HEK293 (cell line): ENCODE measurements around the gene PPCDC.
"Not testable (repeated sequence)": the region's sequence is repeated elsewhere in the genome, so short reads cannot be mapped to it uniquely, and the experiment has no call there.

Experiments
- CTCF ChIA-PET: fragments of 350-600 bp; formaldehyde crosslinking; extraction: SDS; loops from one replicate; lab custom pipeline; 2021; ENCODE audit warnings: antibody characterized with exemption; lab: Yijun Ruan, JAX
- POLR2A ChIA-PET: fragments of 300-600 bp; formaldehyde crosslinking; extraction: SDS; loops from one replicate; lab custom pipeline; 2020; ENCODE audit warnings: antibody characterized with exemption, inconsistent platforms; lab: Yijun Ruan, JAX
- H3K27ac ChIP-seq: fragments of 200-500 bp; sonication (Bioruptor generic); 2 replicates; pipeline ENCODE4 v1.5.1; 2014; ENCODE audit warnings: low read depth, low read length, control low read depth, inconsistent platforms; ENCODE audit errors: extremely low read depth
- H3K36me3 ChIP-seq, 2 experiments: fragments of 200-500 bp in 1 of 2; sonication (Bioruptor generic) in 1 of 2; 1 replicate in 1 of 2; 2 replicates in 1 of 2; pipeline ENCODE4 v1.5.1; 2014 to 2017; ENCODE audit warnings: inconsistent platforms in 2 of 2, low read length in 2 of 2; ENCODE audit not compliant: control insufficient read depth in 2 of 2, insufficient read depth in 1 of 2
- H3K4me1 ChIP-seq: fragments of 200-500 bp; sonication (Bioruptor generic); 2 replicates; pipeline ENCODE4 v1.5.1; 2014; ENCODE audit warnings: mild to moderate bottlenecking, low read length, inconsistent platforms; ENCODE audit not compliant: control insufficient read depth, insufficient read depth
- H3K4me3 ChIP-seq: 2 replicates; pipeline ENCODE4 v1.5.1; 2011; ENCODE audit warnings: low read depth, mild to moderate bottlenecking, control low read depth, low read length, moderate library complexity
- H3K9me3 ChIP-seq: fragments of 200-500 bp; sonication (Bioruptor generic); 2 replicates; pipeline ENCODE4 v1.5.1; 2014; ENCODE audit warnings: low read depth, low read length, inconsistent platforms; ENCODE audit not compliant: control insufficient read depth, insufficient read depth
- AEBP2 ChIP-seq: fragments of 450-650 bp; formaldehyde crosslinking; IDR thresholded peaks from 2 replicates; pipeline ENCODE4 v1.5.1; 2016; ENCODE audit warnings: missing biosample characterization, missing genetic modification characterization, borderline replicate concordance
- ZBTB26 ChIP-seq: fragments of 450-650 bp; formaldehyde crosslinking; optimal IDR thresholded peaks from 2 replicates; pipeline ENCODE3; 2016; ENCODE audit warnings: missing biosample characterization, mild to moderate bottlenecking, missing genetic modification characterization
- ZFP41 ChIP-seq: fragments of 450-650 bp; formaldehyde crosslinking; IDR thresholded peaks from 2 replicates; pipeline ENCODE4 v1.5.1; 2016; ENCODE audit warnings: missing biosample characterization, missing genetic modification characterization, borderline replicate concordance
- ZNF138 ChIP-seq: fragments of 450-650 bp; formaldehyde crosslinking; IDR thresholded peaks from 2 replicates; pipeline ENCODE4 v1.5.1; 2016; ENCODE audit warnings: missing biosample characterization, missing genetic modification characterization, borderline replicate concordance
- ZNF157 ChIP-seq: fragments of 450-650 bp; formaldehyde crosslinking; IDR thresholded peaks from 2 replicates; pipeline ENCODE4 v1.5.1; 2016; ENCODE audit warnings: missing biosample characterization, missing genetic modification characterization
- ZNF223 ChIP-seq: fragments of 450-650 bp; formaldehyde crosslinking; IDR thresholded peaks from 2 replicates; pipeline ENCODE4 v1.5.1; 2016; ENCODE audit warnings: missing biosample characterization, missing genetic modification characterization
- ZNF274 ChIP-seq, 2 experiments: fragments of 200-500 bp in 1 of 2; fragments of 450-650 bp in 1 of 2; sonication (Bioruptor generic) in 1 of 2; formaldehyde crosslinking in 1 of 2; IDR thresholded peaks; 2 replicates each; pipeline versions ENCODE4 v1.5.1 to v1.6.1; 2014 to 2016; ENCODE audit warnings: borderline replicate concordance in 1 of 2, inconsistent platforms in 1 of 2, low read length in 1 of 2, missing biosample characterization in 1 of 2, missing genetic modification characterization in 1 of 2
- ZNF529 ChIP-seq: fragments of 450-650 bp; formaldehyde crosslinking; IDR thresholded peaks from 2 replicates; pipeline ENCODE4 v1.5.1; 2017; ENCODE audit warnings: missing genetic modification characterization, missing biosample characterization; ENCODE audit not compliant: insufficient replicate concordance
- ZNF670 ChIP-seq: fragments of 450-650 bp; formaldehyde crosslinking; IDR thresholded peaks from 2 replicates; pipeline ENCODE4 v1.5.1; 2016; ENCODE audit warnings: missing biosample characterization, missing genetic modification characterization, low read depth
- ZNF747 ChIP-seq: fragments of 450-650 bp; formaldehyde crosslinking; IDR thresholded peaks from 2 replicates; pipeline ENCODE4 v1.5.1; 2016; ENCODE audit warnings: missing biosample characterization, missing genetic modification characterization
- TF ChIP-seq, protein P1 (sequence below): fragments of 450-650 bp; formaldehyde crosslinking; IDR thresholded peaks from 2 replicates; pipeline ENCODE4 v1.5.1; 2016; ENCODE audit warnings: missing biosample characterization, missing genetic modification characterization
- TF ChIP-seq, protein P2 (sequence below): fragments of 450-650 bp; IDR thresholded peaks from 2 replicates; pipeline ENCODE4 v1.5.1; 2018; ENCODE audit warnings: missing biosample characterization, missing genetic modification characterization
- TF ChIP-seq, protein P3 (sequence below): fragments of 450-650 bp; formaldehyde crosslinking; IDR thresholded peaks from 2 replicates; pipeline ENCODE4 v1.5.1; 2017; ENCODE audit warnings: missing biosample characterization, missing genetic modification characterization

PPCDC gene

GRCh38 chr15:75091814-75092213 lies 68.4 kb downstream of the PPCDC start (continued):
- TF ChIP-seq AEBP2 (tag by site-specific recombination) (no peak), ZBTB26 (tag by site-specific recombination) (no peak), ZNF529 (no peak), ZNF670 (tag by site-specific recombination) (no peak), ZNF747 (tag by site-specific recombination) (no peak), ZFP41 (no peak), ZNF274 (IDR thresholded peaks at IDR 0.05; ENCODE audit: low read length) (no peak), ZNF274 (tag by site-specific recombination; IDR thresholded peaks at IDR 0.05; ENCODE audit: borderline replicate concordance) (no peak)
- TF ChIP-seq, protein P1, sequence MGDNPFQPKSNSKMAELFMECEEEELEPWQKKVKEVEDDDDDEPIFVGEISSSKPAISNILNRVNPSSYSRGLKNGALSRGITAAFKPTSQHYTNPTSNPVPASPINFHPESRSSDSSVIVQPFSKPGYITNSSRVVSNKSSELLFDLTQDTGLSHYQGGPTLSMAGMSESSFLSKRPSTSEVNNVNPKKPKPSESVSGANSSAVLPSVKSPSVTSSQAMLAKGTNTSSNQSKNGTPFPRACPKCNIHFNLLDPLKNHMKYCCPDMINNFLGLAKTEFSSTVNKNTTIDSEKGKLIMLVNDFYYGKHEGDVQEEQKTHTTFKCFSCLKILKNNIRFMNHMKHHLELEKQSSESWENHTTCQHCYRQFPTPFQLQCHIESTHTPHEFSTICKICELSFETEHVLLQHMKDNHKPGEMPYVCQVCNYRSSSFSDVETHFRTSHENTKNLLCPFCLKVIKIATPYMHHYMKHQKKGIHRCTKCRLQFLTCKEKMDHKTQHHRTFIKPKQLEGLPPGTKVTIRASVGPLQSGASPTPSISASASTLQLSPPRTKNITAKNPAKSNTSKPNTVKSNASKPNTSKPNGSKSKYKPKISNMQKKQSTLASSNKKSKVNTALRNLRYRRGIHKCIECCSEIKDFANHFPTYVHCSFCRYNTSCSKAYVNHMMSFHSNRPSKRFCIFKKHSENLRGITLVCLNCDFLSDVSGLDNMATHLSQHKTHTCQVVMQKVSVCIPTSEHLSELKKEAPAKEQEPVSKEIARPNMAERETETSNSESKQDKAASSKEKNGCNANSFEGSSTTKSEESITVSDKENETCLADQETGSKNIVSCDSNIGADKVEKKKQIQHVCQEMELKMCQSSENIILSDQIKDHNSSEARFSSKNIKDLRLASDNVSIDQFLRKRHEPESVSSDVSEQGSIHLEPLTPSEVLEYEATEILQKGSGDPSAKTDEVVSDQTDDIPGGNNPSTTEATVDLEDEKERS, result no peak
- TF ChIP-seq, protein P2, sequence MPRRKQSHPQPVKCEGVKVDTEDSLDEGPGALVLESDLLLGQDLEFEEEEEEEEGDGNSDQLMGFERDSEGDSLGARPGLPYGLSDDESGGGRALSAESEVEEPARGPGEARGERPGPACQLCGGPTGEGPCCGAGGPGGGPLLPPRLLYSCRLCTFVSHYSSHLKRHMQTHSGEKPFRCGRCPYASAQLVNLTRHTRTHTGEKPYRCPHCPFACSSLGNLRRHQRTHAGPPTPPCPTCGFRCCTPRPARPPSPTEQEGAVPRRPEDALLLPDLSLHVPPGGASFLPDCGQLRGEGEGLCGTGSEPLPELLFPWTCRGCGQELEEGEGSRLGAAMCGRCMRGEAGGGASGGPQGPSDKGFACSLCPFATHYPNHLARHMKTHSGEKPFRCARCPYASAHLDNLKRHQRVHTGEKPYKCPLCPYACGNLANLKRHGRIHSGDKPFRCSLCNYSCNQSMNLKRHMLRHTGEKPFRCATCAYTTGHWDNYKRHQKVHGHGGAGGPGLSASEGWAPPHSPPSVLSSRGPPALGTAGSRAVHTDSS (tag by site-specific recombination), result no peak

GRCh38 chr15:75094961-75095478 lies 71.6 kb downstream of the PPCDC start:
- TF ChIP-seq, protein P3, sequence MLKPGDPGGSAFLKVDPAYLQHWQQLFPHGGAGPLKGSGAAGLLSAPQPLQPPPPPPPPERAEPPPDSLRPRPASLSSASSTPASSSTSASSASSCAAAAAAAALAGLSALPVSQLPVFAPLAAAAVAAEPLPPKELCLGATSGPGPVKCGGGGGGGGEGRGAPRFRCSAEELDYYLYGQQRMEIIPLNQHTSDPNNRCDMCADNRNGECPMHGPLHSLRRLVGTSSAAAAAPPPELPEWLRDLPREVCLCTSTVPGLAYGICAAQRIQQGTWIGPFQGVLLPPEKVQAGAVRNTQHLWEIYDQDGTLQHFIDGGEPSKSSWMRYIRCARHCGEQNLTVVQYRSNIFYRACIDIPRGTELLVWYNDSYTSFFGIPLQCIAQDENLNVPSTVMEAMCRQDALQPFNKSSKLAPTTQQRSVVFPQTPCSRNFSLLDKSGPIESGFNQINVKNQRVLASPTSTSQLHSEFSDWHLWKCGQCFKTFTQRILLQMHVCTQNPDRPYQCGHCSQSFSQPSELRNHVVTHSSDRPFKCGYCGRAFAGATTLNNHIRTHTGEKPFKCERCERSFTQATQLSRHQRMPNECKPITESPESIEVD (tag by site-specific recombination), result 0 out of 2 replicates have a peak, but pooled peaks have one; percentile 20
- TF ChIP-seq, all 188 proteins: peak for 1; not testable (repeated sequence) for 187
- H3K4me1 ChIP-seq, H3K27ac ChIP-seq, POLR2A ChIA-PET, H3K36me3 ChIP-seq, H3K4me3 ChIP-seq, H3K9me3 ChIP-seq: not testable (repeated sequence)
- CTCF ChIA-PET, result interaction anchor here (1.3 to 1.7 kb wide), 2 partner anchors 22 to 109 kb away, joined by 4 read pairs; no protein-coding TSS in a partner anchor

DNA sequence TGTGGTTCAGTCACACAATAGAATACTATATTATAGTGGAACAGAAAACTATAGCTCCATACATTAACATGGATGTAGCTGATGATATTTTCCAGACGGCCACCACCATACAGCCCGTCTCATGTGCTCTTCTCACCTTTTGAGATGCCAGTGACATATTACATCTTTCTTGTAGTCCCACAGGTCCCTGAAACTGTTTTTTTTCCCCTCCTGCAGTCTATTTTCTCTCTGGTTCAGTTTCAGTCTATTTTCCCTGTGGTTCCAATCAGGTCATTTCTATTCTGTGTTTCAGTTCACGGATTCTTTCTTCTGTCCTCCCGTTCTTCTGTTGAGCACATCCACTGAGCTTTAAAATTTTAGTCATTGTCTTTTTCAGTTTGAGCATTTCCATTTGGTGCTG lies 72.2 kb downstream of the PPCDC start:
- Histone ChIP-seq H3K36me3 (no peaks in the 10 kb centered on the region), H3K4me1 (no peaks in the 10 kb centered on the region), H3K9me3 (no peaks in the 10 kb centered on the region; the same call in 1 of the 2 replicates), H3K27ac (no peak overlapping the region), H3K4me3 (no peak overlapping the region)
- ChIA-PET POLR2A (no interaction called here), CTCF (interaction anchor here (0.7 to 1.7 kb wide), 3 partner anchors 22 to 213 kb away, joined by 4 read pairs; no protein-coding TSS in a partner anchor)
- TF ChIP-seq ZNF157, result no peak
- TF ChIP-seq ZNF223 (tag by site-specific recombination), result no peak
- no peak for TF ChIP-seq ZNF138
